CD4-positive, alpha-beta memory T cell (primary cell): Measurements from ENCODE around the gene DYNLT5. TPM values are rescaled to one million over a fixed set of nuclear protein-coding genes. Genes with fewer than 3 reads are reported as not detected.
"Not testable (repeated sequence)": the region's sequence is repeated elsewhere in the genome, so short reads cannot be mapped to it uniquely, and the experiment has no call there.

Experiments used
- CTCF ChIA-PET: fragments of 350-600 bp; sonication (Branson Sonifier 250); formaldehyde crosslinking; loops from one replicate; lab custom pipeline; 2021; ENCODE audit warnings: inconsistent platforms; ENCODE audit not compliant: partially characterized antibody; lab: Charles Lee
- POLR2A ChIA-PET: fragments of 350-600 bp; sonication (Branson Sonifier 250); formaldehyde crosslinking; loops from one replicate; lab custom pipeline; 2021; ENCODE audit not compliant: partially characterized antibody; lab: Charles Lee
- DNase-seq, 5 donors: peaks; one replicate each; pipeline versions ENCODE4 v3.0.0 to v3.0.0-alpha.2; 2020 to 2022; ENCODE audit warnings: mixed read lengths in 1 of 5
- H3K27ac ChIP-seq: one replicate; pipeline ENCODE4 v1.7.0; 2013; ENCODE audit warnings: low read depth, low read length
- H3K27me3 ChIP-seq: 2 replicates; pipeline ENCODE4 v1.7.0; 2013; ENCODE audit warnings: mild to moderate bottlenecking, low read length, moderate library complexity; ENCODE audit not compliant: insufficient read depth
- H3K36me3 ChIP-seq: 2 replicates; pipeline ENCODE4 v1.7.0; 2013; ENCODE audit warnings: mild to moderate bottlenecking, low read length, moderate library complexity; ENCODE audit not compliant: insufficient read depth
- H3K4me1 ChIP-seq: 2 replicates; pipeline ENCODE4 v1.7.0; 2013; ENCODE audit warnings: mild to moderate bottlenecking, low read length, moderate library complexity; ENCODE audit not compliant: insufficient read depth
- H3K4me3 ChIP-seq, 2 donors: one replicate each; pipeline ENCODE4 v1.7.0; 2013; ENCODE audit warnings: low read length in 2 of 2, mild to moderate bottlenecking in 1 of 2
- H3K9me3 ChIP-seq, 2 donors: one replicate each; pipeline ENCODE4 v1.7.0; 2013; ENCODE audit warnings: low read length in 2 of 2, control low read depth in 1 of 2; ENCODE audit not compliant: control insufficient read depth in 1 of 2
- H3K27ac Mint-ChIP-seq, 7 donors: one replicate each; pipeline ENCODE4 v1.8.0; 2020 to 2021; ENCODE audit warnings: mixed read lengths in 7 of 7, mild to moderate bottlenecking in 6 of 7, inconsistent platforms in 3 of 7, moderate library complexity in 3 of 7
- H3K27me3 Mint-ChIP-seq, 2 donors: one replicate each; pipeline ENCODE4 v1.8.0; 2020 to 2021; ENCODE audit warnings: mixed read lengths in 2 of 2
- H3K36me3 Mint-ChIP-seq, 2 donors: one replicate each; pipeline ENCODE4 v1.8.0; 2020 to 2021; ENCODE audit warnings: mixed read lengths in 2 of 2, inconsistent platforms in 1 of 2, mild to moderate bottlenecking in 1 of 2
- H3K4me1 Mint-ChIP-seq, 4 donors: one replicate each; pipeline ENCODE4 v1.8.0; 2020 to 2021; ENCODE audit warnings: mixed read lengths in 4 of 4, mild to moderate bottlenecking in 1 of 4
- H3K4me3 Mint-ChIP-seq, 8 donors: one replicate each; pipeline ENCODE4 v1.8.0; 2020 to 2021; ENCODE audit warnings: mixed read lengths in 8 of 8, mild to moderate bottlenecking in 7 of 8, moderate library complexity in 6 of 8, inconsistent platforms in 3 of 8
- H3K9me3 Mint-ChIP-seq, 8 donors: one replicate each; pipeline ENCODE4 v1.8.0; 2020 to 2021; ENCODE audit warnings: mixed read lengths in 8 of 8, mild to moderate bottlenecking in 5 of 8, inconsistent platforms in 3 of 8, moderate library complexity in 1 of 8
- intact Hi-C: fragments of 100-400 bp; cut with micrococcal nuclease; formaldehyde crosslinking; loops from one replicate; pipeline ENCODE4 v1.15.1; 2023
- polyA plus RNA-seq, 2 donors: library from polyadenylated mRNA; unstranded; fragments of 300-500 nt; fragmentation: Illumina TruSeq; gene quantifications; one replicate each; pipeline ENCODE4 v1.2.3, GENCODE V29; 2021
- total RNA-seq, 2 experiments: library from RNA; stranded (reverse); gene quantifications; one replicate each; pipeline ENCODE4 v1.2.3, GENCODE V29; 2021

DYNLT5 gene
- total and polyA plus RNA-seq, 4 experiments from 2014 or later = not detected

- H3K4me3 ChIP-seq, H3K27ac ChIP-seq, CTCF ChIA-PET, POLR2A ChIA-PET, DNase-seq, H3K27ac Mint-ChIP-seq, H3K4me3 Mint-ChIP-seq, H3K9me3 ChIP-seq, H3K36me3 ChIP-seq, H3K36me3 Mint-ChIP-seq, H3K9me3 Mint-ChIP-seq, H3K27me3 Mint-ChIP-seq, H3K27me3 ChIP-seq, intact Hi-C loops: not testable (repeated sequence)
- peaks cover 11% of the 10 kb centered on the region for H3K4me1 ChIP-seq
- H3K4me1 Mint-ChIP-seq = peaks cover 11 to 22% (median 12%) of the 10 kb centered on the region in 4 donors
These were observed 33.5 kb downstream of the DYNLT5 start for GRCh38 chr1:66785800-66786199.

GRCh38 chr1:66787641-66788040 is 35.4 kb downstream of the DYNLT5 start:
- Mint-ChIP-seq H3K9me3 (no peaks in the 10 kb centered on the region), H3K36me3 (no peaks in the 10 kb centered on the region), H3K27ac (no peak overlapping the region), H3K27me3 (no peaks in the 10 kb centered on the region), H3K4me1 (peaks cover 11 to 22% (median 13%) of the 10 kb centered on the region in 4 donors), H3K4me3 (peak overlapping the region in 1 of 8 donors; percentile 7)
- intact Hi-C loops = no loop called here
- ChIA-PET POLR2A (interaction anchor here (1.0 kb wide), 2 partner anchors 142 to 143 kb away, joined by 3 read pairs; no protein-coding TSS in a partner anchor), CTCF (interaction anchor here (0.9 to 1.3 kb wide), 4 partner anchors 22 to 362 kb away, joined by 3 read pairs; no protein-coding TSS in a partner anchor)
- Histone ChIP-seq H3K27ac (no peak overlapping the region), H3K36me3 (no peaks in the 10 kb centered on the region), H3K4me1 (peaks cover 11% of the 10 kb centered on the region), H3K27me3 (no peaks in the 10 kb centered on the region), H3K4me3 (no peak overlapping the region), H3K9me3 (no peaks in the 10 kb centered on the region)
- DNase-seq = no peak

- ChIA-PET CTCF (interaction anchor here (0.9 kb wide), 1 partner anchor 25 kb away, joined by 3 read pairs; no protein-coding TSS in a partner anchor), POLR2A (interaction anchor here (1.0 kb wide), 1 partner anchor 142 kb away, joined by 3 read pairs; no protein-coding TSS in a partner anchor)
- Mint-ChIP-seq H3K4me3 (peak overlapping the region in 7 of 8 donors; percentile 43 to 85 (median 72)), H3K36me3 (no peaks in the 10 kb centered on the region), H3K9me3 (no peaks in the 10 kb centered on the region), H3K27me3 (no peaks in the 10 kb centered on the region), H3K4me1 (peaks cover 11 to 22% (median 13%) of the 10 kb centered on the region in 4 donors), H3K27ac (peak overlapping the region in 4 of 7 donors; percentile 0 to 79 (median 41))
- H3K4me1 ChIP-seq = peaks cover 11% of the 10 kb centered on the region
- H3K27me3 ChIP-seq = no peaks in the 10 kb centered on the region
- intact Hi-C loops = no loop called here
- no peaks in the 10 kb centered on the region for H3K36me3 ChIP-seq
- H3K4me3 ChIP-seq = no peak overlapping the region
- DNase-seq = peak; percentile 27 to 62 (median 37)
- H3K27ac ChIP-seq = no peak overlapping the region
- no peaks in the 10 kb centered on the region for H3K9me3 ChIP-seq
These were observed 36.1 kb downstream of the DYNLT5 start for GRCh38 chr1:66788231-66788939.

- no peak overlapping the region for H3K4me3 Mint-ChIP-seq
- H3K9me3 ChIP-seq = no peaks in the 10 kb centered on the region
- peaks cover 11% of the 10 kb centered on the region for H3K4me1 ChIP-seq
- H3K27ac Mint-ChIP-seq = no peak overlapping the region
- peaks cover 0 to 4% (median 0%) of the 10 kb centered on the region in 8 donors for H3K9me3 Mint-ChIP-seq
- no peak overlapping the region for H3K27ac ChIP-seq
- peaks cover 11 to 14% (median 13%) of the 10 kb centered on the region in 4 donors for H3K4me1 Mint-ChIP-seq
- H3K27me3 Mint-ChIP-seq = no peaks in the 10 kb centered on the region
- no peaks in the 10 kb centered on the region for H3K27me3 ChIP-seq
- CTCF ChIA-PET = no interaction called here
- no peak overlapping the region for H3K4me3 ChIP-seq
- no peak for DNase-seq
- POLR2A ChIA-PET = no interaction called here
- no peaks in the 10 kb centered on the region for H3K36me3 Mint-ChIP-seq
- H3K36me3 ChIP-seq = no peaks in the 10 kb centered on the region
- intact Hi-C loops = no loop called here
These were observed 39.7 kb downstream of the DYNLT5 start for GRCh38 chr1:66791621-66792610.

GRCh38 chr1:66795839-66796238 is 43.6 kb downstream of the DYNLT5 start:
- H3K36me3 ChIP-seq, H3K4me3 Mint-ChIP-seq, H3K27me3 ChIP-seq, H3K27ac ChIP-seq, H3K36me3 Mint-ChIP-seq, H3K27me3 Mint-ChIP-seq, H3K27ac Mint-ChIP-seq, H3K4me3 ChIP-seq, H3K4me1 Mint-ChIP-seq, DNase-seq, POLR2A ChIA-PET, H3K4me1 ChIP-seq, H3K9me3 ChIP-seq, CTCF ChIA-PET, H3K9me3 Mint-ChIP-seq, intact Hi-C loops: not testable (repeated sequence)

- H3K4me1 Mint-ChIP-seq = no peaks in the 10 kb centered on the region
- H3K4me3 Mint-ChIP-seq = no peak overlapping the region
- no peak for DNase-seq
- H3K27ac Mint-ChIP-seq = no peak overlapping the region
- Histone ChIP-seq H3K4me1 (no peaks in the 10 kb centered on the region), H3K27me3 (no peaks in the 10 kb centered on the region), H3K9me3 (no peaks in the 10 kb centered on the region), H3K36me3 (no peaks in the 10 kb centered on the region), H3K27ac (no peak overlapping the region), H3K4me3 (no peak overlapping the region)
- no peaks in the 10 kb centered on the region for H3K36me3 Mint-ChIP-seq
- intact Hi-C loops = no loop called here
- peaks cover 0 to 6% (median 0%) of the 10 kb centered on the region in 8 donors for H3K9me3 Mint-ChIP-seq
- ChIA-PET CTCF (no interaction called here), POLR2A (no interaction called here)
- peaks cover 0 to 3% of the 10 kb centered on the region in 2 donors for H3K27me3 Mint-ChIP-seq
These were observed 57.0 kb downstream of the DYNLT5 start for GRCh38 chr1:66809245-66809644.
